GM12878 (cell line): ENCODE results near the gene ADAMTS14. TPM values are rescaled to one million over a fixed set of nuclear protein-coding genes. Genes with fewer than 3 reads are reported as not detected.

Experiments used
- ATAC-seq: fragments of 200-7000 bp; cut with Tn5 transposase; 3 replicates; pipeline ENCODE4 v1.9.1; 2020; ENCODE audit warnings: mild to moderate bottlenecking, moderate library complexity
- BruUV-seq: library from RNA; stranded (reverse); fragments of 400-500 nt; replicated peaks from 2 replicates; lab custom pipeline; 2021; lab: Mats Ljungman, UMichigan
- CTCF ChIA-PET: fragments of 300-600 bp; sonication (Branson Sonifier 250); formaldehyde crosslinking; extraction: SDS; loops from one replicate; lab custom pipeline; 2021; ENCODE audit warnings: inconsistent platforms; lab: Yijun Ruan, JAX
- POLR2A ChIA-PET: fragments of 350-600 bp; formaldehyde crosslinking; extraction: SDS; loops from one replicate; lab custom pipeline; 2021; ENCODE audit warnings: inconsistent platforms; lab: Charles Lee
- RAD21 ChIA-PET: fragments of 300-600 bp; sonication (Branson Sonifier 250); formaldehyde crosslinking; loops from one replicate; lab custom pipeline; 2023; ENCODE audit warnings: antibody characterized with exemption; ENCODE audit not compliant: unreplicated experiment; lab: Charles Lee
- SMC1A ChIA-PET: fragments of 300-600 bp; sonication (Branson Sonifier 250); formaldehyde crosslinking; loops from one replicate; lab custom pipeline; 2023; ENCODE audit not compliant: unreplicated experiment, uncharacterized antibody; lab: Charles Lee
- DNase-seq: peaks from one replicate; pipeline ENCODE4 v3.0.0-alpha.2; 2011; ENCODE audit warnings: low read depth, low spot score
- FAIRE-seq: peaks from 3 replicates; lab custom pipeline; 2011; peaks lifted over from hg19 to GRCh38; lab: Jason Lieb, UNC
- H2AFZ ChIP-seq: 2 replicates; pipeline ENCODE4 v1.6.0; 2011; ENCODE audit warnings: low read depth, low read length, control low read depth; ENCODE audit not compliant: control insufficient read depth
- H3K27ac ChIP-seq: 2 replicates; pipeline ENCODE4 v1.5.1; 2011; ENCODE audit warnings: control low read depth; ENCODE audit not compliant: control insufficient read depth, insufficient read depth
- H3K27me3 ChIP-seq, 2 experiments: replicated peaks in 1 of 2; 2 replicates each; pipeline versions ENCODE4 v1.6.0 to v1.6.1; 2011; ENCODE audit warnings: low read length in 1 of 2; ENCODE audit not compliant: control insufficient read depth in 2 of 2, insufficient read depth in 2 of 2
- H3K36me3 ChIP-seq, 2 experiments: 2 replicates each; pipeline ENCODE4 v1.5.1; 2011; ENCODE audit warnings: low read length in 1 of 2; ENCODE audit not compliant: control insufficient read depth in 2 of 2, insufficient read depth in 2 of 2
- H3K4me1 ChIP-seq: 2 replicates; pipeline ENCODE4 v1.6.1; 2011; ENCODE audit warnings: mild to moderate bottlenecking, low read length, moderate library complexity, mixed read lengths; ENCODE audit not compliant: control insufficient read depth, insufficient read depth
- H3K4me2 ChIP-seq: 2 replicates; pipeline ENCODE4 v1.6.0; 2011; ENCODE audit warnings: control low read depth; ENCODE audit not compliant: control insufficient read depth, insufficient read depth
- H3K4me3 ChIP-seq: fragments of 200-600 bp; sonication (generic); 2 replicates; pipeline ENCODE4 v1.5.1; 2016
- H3K79me2 ChIP-seq: 2 replicates; pipeline ENCODE4 v1.6.0; 2011; ENCODE audit warnings: low read length; ENCODE audit not compliant: control insufficient read depth, insufficient read depth
- H3K9ac ChIP-seq: 2 replicates; pipeline ENCODE4 v1.8.0; 2011; ENCODE audit warnings: low read length, control low read depth, mixed read lengths; ENCODE audit not compliant: control insufficient read depth, insufficient read depth
- H3K9me3 ChIP-seq: replicated peaks from 3 replicates; pipeline ENCODE4 v1.5.1; 2011; ENCODE audit warnings: mild to moderate bottlenecking, low read length; ENCODE audit not compliant: control insufficient read depth, insufficient read depth
- H4K20me1 ChIP-seq: 2 replicates; pipeline ENCODE4 v1.6.0; 2011; ENCODE audit not compliant: control insufficient read depth, insufficient read depth
- ELK1 ChIP-seq: IDR thresholded peaks from 2 replicates; pipeline ENCODE4 v1.6.1; 2012; ENCODE audit warnings: low read depth, low read length, improper control_type of control experiment
- IKZF1 ChIP-seq: fragments of 450-650 bp; conservative IDR thresholded peaks from 2 replicates; pipeline ENCODE4 v1.6.1; 2017; ENCODE audit warnings: antibody characterized with exemption, mild to moderate bottlenecking
- NR2C1 ChIP-seq: fragments of 450-650 bp; IDR thresholded peaks from 2 replicates; pipeline ENCODE4 v1.6.1; 2017; ENCODE audit warnings: antibody characterized with exemption, mild to moderate bottlenecking, moderate library complexity
- NRF1 ChIP-seq: conservative IDR thresholded peaks from 2 replicates; pipeline ENCODE4 v1.6.1; 2011; ENCODE audit warnings: mild to moderate bottlenecking, low read depth, low read length, improper control_type of control experiment
- RB1 ChIP-seq: fragments of 450-650 bp; formaldehyde crosslinking; IDR thresholded peaks from 2 replicates; pipeline ENCODE4 v1.6.1; 2017; ENCODE audit warnings: mild to moderate bottlenecking, borderline replicate concordance
- WGBS: methylation state at CpG from one replicate; pipeline ENCODE4 v1.1.6; 2016; ENCODE audit warnings: low lambda C conversion rate; ENCODE audit not compliant: insufficient replicate concordance, insufficient coverage; ENCODE audit errors: missing lambda C conversion rate; 5-methylcytosine and 5-hydroxymethylcytosine counted together
- in situ Hi-C: fragments of 300-500 bp; cut with MboI; formaldehyde crosslinking; loops from 9 replicates; pipeline ENCODE4 v1.14.3; 2018; ENCODE audit warnings: mixed read lengths
- intact Hi-C: fragments of 100-400 bp; cut with micrococcal nuclease; formaldehyde crosslinking; loops from one replicate; pipeline ENCODE4 v1.14.2; 2022; ENCODE audit not compliant: unreplicated experiment
- polyA plus RNA-seq, 11 experiments: library from polyadenylated mRNA; depleted of rRNA in 4 of 11; unstranded in 6 of 11; stranded (reverse) in 5 of 11; fragments of >200 nt; fragmentation: Nextera tagmentation in 4 of 11; fragmentation: Illumina TruSeq in 1 of 11; extraction: Ambion mirVana in 4 of 11; extraction: Trizol in 1 of 11; gene quantifications; 1 replicate in 1 of 11; 2 replicates in 10 of 11; pipeline versions ENCODE4 v1.2.1 to v1.2.3, GENCODE V29; 2011 to 2016; ENCODE audit warnings: inconsistent platforms in 2 of 11, missing spikeins in 2 of 11, low read depth in 1 of 11
- total RNA-seq, 4 experiments: library from RNA; depleted of rRNA in 3 of 4; stranded (reverse); fragments of >200 nt in 3 of 4; fragmentation: Illumina TruSeq in 1 of 4; extraction: Trizol in 1 of 4; gene quantifications; 2 replicates each; pipeline versions ENCODE4 v1.2.1 to v1.2.3, GENCODE V29; 2013 to 2021
- TF ChIP-seq, protein P1 (sequence below): IDR thresholded peaks from 2 replicates; pipeline ENCODE4 v1.6.1; 2011; ENCODE audit warnings: borderline replicate concordance, low read depth, mild to moderate bottlenecking, moderate library complexity, mixed read lengths, low read length; ENCODE audit not compliant: insufficient read depth; ENCODE audit errors: extremely low read length
- TF ChIP-seq, protein P2 (sequence below): IDR thresholded peaks from 2 replicates; pipeline ENCODE4 v1.6.1; 2012; ENCODE audit warnings: low read depth, low read length, improper control_type of control experiment

Gene ADAMTS14
- total and polyA plus RNA-seq, 10 of the 15 experiments (the other 5 are each of a cell fraction or from before 2014, with no cell fraction given) = 0.03 to 0.05 TPM; not detected in 8

- RAD21 ChIA-PET = no interaction called here
Observed at GRCh38 chr10:70780370-70780760, 108.1 kb downstream of the ADAMTS14 start.

More at GRCh38 chr10:70780370-70780760, 108.1 kb downstream of the ADAMTS14 start:
- H3K36me3 ChIP-seq = no peaks in the 10 kb centered on the region
- H3K4me3 ChIP-seq = no peak overlapping the region
- SMC1A ChIA-PET = no interaction called here
- H3K79me2 ChIP-seq = no peaks in the 10 kb centered on the region
- no peak overlapping the region for H3K9ac ChIP-seq
- H3K27ac ChIP-seq = no peak overlapping the region
- CTCF ChIA-PET = no interaction called here
- no peaks in the 10 kb centered on the region for H4K20me1 ChIP-seq
- H2AFZ ChIP-seq = no peak overlapping the region
- intact Hi-C loops = no loop called here
- POLR2A ChIA-PET = no interaction called here
- ATAC-seq (no peak), FAIRE-seq (no peak), DNase-seq (no peak)
- no peak for TF ChIP-seq NRF1
- TF ChIP-seq, protein P1, sequence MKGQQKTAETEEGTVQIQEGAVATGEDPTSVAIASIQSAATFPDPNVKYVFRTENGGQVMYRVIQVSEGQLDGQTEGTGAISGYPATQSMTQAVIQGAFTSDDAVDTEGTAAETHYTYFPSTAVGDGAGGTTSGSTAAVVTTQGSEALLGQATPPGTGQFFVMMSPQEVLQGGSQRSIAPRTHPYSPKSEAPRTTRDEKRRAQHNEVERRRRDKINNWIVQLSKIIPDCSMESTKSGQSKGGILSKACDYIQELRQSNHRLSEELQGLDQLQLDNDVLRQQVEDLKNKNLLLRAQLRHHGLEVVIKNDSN = no peak
- TF ChIP-seq NR2C1 = no peak
- TF ChIP-seq, protein P2, sequence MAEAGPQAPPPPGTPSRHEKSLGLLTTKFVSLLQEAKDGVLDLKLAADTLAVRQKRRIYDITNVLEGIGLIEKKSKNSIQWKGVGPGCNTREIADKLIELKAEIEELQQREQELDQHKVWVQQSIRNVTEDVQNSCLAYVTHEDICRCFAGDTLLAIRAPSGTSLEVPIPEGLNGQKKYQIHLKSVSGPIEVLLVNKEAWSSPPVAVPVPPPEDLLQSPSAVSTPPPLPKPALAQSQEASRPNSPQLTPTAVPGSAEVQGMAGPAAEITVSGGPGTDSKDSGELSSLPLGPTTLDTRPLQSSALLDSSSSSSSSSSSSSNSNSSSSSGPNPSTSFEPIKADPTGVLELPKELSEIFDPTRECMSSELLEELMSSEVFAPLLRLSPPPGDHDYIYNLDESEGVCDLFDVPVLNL = no peak
- no peak for TF ChIP-seq IKZF1
- TF ChIP-seq ELK1 = no peak
- TF ChIP-seq RB1 = no peak
- H3K4me2 ChIP-seq = no peak overlapping the region
- BruUV-seq = no TSS peak
- in situ Hi-C loops = no loop called here
- no peaks in the 10 kb centered on the region for H3K9me3 ChIP-seq
- WGBS = 26% methylated on average over 9 of the region's 9 CpGs
- H3K4me1 ChIP-seq = no peaks in the 10 kb centered on the region
- H3K27me3 ChIP-seq = no peaks in the 10 kb centered on the region; a peak in 2 of 4 replicates
